Measurements from ENCODE around the gene ACOT7.

- TF ChIP-seq CTCF (IDR thresholded peaks at IDR 0.05) (no peak), EZH2 (IDR thresholded peaks at IDR 0.05; ENCODE audit: borderline replicate concordance, insufficient read depth, low read depth, low read length, poor library complexity, severe bottlenecking) (no peak)
Measured at GRCh38 chr1:6243993-6244392, 149.6 kb downstream of the ACOT7 start, which contains the start of gene HES3.
